ENCODE measurements around the gene UBQLN4.
"Not testable (repeated sequence)": the region's sequence is repeated elsewhere in the genome, so short reads cannot be mapped to it uniquely, and the experiment has no call there.

UBQLN4 gene

DNA sequence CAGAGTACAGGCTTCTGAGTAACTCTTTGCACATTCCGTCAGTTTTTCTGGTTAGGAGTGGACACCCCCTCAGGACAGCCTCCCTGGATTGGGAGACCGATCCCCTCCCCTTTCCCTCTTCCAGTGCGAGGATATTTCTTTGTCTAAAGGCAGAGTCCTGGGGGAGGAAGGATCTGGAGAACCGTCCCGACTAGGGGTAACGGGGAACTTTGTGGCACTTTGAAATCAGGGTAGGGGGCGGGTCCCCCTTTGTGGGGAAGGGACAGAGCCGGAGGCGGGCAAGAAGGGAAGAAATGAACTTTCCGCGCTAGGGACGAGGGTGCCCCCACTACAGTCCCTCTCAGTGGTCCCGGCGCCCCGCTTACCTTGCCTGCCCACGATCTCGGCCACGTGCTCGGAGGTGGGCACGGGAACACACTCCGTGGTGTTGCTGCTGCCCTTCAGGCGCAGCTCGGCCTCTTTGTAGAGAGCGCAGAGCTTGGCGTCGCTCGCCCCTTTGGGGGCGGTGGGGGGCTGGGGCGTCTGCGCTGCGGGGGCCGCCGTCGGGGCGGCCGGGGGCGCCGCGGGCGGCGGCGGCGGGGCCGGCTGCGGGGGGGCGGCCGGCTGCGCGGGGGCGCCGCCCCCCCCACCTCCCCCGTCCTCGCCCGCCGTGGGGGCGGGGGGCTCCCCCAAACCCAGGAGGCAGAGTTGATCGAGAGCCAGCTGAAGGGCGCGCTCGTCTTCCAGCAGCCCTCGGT is 27.8 kb upstream of the UBQLN4 start:
- no peak for DNase-seq (ENCODE audit: low read depth)

DNA sequence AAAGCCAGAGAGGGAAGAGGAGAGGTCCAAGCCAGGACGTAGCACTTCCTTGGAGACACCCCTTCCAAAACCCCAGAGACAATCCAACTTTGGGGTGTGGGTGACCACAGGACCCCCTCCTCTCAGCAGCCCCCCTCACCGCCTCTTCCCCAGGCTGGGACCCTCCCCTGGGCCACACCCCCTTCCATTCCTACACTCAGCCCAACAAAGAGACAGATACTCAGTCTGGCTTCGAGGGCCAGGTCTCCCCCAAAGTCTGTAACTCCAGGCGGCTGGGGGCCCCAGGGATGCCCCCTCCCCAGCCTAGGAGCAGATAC is 27.2 kb upstream of the UBQLN4 start:
- DNase-seq (ENCODE audit: low read depth), result no peak

DNA sequence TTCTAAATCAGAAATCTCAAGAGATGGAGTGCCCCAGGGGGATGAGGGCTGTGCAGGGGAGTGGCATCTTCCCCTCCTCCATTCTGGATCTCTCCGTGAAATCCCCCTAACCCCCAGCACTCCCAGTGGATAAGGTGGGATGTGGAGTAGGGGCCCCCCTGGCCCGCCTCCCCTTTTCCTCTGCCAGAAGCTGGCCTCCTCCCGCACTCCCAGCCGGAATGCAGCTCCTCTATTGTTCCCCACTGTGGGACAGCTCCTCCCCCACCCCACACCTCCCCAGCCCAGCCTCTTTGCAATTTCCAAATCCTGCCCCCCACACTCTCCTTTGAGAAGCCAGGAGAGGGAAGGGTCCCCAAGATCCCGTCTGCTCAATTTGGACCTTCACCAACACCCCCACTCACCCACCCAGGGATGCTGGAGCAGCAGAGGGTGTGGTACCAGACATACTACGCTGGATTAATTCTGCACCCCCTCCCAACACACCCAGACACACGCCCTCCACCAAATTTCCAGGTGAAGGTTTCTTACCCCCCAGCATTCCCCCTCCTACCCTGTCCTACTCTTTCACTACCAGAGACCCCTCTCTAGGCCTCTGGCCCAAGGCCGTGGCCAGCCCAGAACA is 26.8 kb upstream of the UBQLN4 start:
- no peak for DNase-seq (ENCODE audit: low read depth)

DNA sequence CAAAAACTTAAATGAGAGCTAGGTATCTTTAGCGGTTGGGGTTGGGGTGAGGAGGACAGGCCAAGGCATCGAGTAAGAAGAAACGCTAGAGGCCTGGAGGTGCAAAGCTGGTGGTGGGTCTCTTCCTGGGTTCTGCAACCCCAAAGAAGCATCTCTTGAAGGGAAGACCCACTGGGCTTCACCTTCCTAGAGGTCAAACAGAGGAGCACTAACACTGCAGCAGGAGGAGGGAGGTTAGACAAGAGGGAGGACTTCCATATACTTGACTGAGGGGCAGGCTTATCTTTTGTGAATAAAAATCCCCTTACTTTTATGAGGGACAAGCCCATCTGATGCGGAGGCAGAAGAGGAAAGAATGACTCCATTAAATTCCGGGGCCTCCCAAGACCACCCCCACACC is 26.2 kb upstream of the UBQLN4 start:
- no peak for DNase-seq (ENCODE audit: low read depth)

DNA sequence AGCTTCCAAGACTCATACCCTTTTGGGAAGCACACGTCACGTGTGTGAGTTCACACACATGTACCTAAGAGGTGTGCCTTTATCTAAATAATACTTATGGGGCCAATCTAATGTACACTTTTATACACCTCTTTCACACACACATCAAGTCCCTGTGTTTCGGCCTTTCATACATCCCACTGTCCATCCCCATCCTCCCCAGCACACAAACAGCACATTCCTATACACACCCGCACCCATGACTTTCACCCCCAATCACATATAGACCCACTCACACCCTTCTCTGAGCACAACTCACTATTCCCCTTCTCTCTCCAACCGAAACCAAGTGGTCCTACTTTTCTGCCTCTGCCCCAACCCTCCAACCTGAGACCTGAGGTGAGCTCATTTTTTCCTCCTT is 25.1 kb upstream of the UBQLN4 start:
- no peak for DNase-seq (ENCODE audit: low read depth)

DNA sequence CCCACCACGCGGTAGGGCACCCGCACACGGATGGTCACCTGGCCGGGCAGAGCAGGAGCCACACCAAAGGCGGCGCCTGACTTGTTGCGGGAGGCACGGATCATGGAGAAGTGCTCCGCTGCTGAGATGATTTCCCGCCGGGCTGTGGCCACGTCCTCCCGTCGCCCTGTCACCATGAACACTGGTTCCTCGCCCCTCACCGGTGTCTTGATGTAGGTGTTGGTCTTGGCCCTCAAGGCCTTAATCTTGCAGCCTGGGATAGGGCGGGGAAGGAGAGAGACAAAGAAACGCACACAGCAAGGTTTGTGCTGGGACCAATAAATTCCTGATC is 23.8 kb upstream of the UBQLN4 start:
- no peak for DNase-seq (ENCODE audit: low read depth)

DNA sequence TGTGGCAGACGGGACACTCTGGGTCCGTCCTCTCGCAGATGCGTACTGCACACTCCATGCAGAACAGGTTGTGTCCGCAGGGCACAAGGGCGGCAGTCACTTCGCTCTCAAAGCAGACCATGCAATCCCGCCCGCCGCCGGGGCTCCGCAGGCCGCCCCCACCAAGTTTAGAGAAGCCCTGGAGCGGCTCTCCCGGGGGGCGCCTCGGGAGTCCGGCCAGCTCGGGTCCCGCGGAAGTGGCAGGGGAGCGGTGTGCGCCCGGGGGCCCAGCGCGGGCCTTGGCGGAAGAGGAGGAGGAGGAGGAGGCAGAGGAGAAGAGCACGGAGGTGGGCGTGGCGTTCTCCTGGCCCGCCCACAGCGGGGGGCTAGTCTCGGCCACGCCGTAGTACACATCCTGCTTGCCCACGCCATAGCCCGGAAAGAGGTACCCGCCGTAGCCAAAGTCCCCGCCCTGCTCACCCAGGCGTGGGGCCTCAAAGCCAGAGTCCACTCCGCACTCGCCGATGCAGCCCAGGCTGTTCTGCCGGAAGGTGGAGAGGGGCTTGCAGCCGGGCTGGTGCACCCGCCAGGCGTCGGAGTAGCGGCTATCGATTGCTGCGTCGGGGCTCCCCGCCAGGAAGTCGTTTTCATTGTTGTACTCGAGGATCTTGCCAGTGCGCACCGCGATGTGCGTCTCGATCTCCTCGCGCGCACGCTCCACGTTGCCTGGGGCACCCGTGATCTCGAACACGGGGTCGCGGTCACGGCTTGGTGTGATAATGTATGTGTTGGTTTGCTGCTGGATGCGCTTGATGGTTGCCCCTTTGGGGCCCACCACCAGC is 23.2 kb upstream of the UBQLN4 start:
- no peak for DNase-seq (ENCODE audit: low read depth)

DNA sequence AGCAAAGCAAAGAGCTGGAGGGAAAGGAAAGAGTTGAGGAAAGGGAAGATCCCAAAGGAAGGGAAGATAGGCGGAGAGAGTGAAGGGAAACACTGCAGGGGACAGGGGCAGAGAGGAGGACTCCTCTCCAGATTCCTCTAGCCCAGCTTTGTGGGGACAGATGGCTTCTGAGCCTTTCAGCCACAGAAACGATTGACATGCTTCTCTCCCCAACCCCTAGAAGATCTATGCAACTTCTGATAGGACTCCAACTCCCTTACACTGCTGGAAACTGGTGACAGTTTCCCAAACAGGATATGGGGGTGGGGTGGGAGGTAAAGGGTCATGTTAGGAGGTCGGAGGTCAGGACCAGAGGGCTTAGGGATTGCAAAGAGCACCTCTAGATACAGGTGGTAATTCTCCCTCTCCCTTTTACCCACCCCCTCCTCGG is 22.2 kb upstream of the UBQLN4 start:
- no peak for DNase-seq (ENCODE audit: low read depth)

DNA sequence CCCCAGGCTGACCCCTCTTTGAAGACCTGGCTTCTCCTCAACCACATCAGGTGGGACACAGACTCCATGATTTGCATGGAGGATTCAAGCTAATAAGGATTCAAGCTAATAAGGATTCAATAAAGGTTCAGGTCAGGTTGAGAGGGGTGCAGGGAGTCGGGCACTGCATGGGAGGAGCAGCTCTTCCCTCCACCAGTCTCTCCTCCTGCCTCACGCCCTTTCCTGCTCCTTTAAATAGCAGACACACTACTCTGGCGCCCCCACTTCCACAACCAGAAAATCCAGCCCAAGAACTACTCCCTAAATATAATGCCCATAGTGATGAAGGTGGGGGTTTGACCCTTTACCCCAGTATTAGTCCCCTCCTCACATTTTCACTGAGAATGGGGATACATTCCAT is 21.6 kb upstream of the UBQLN4 start:
- DNase-seq (ENCODE audit: low read depth), result no peak

DNA sequence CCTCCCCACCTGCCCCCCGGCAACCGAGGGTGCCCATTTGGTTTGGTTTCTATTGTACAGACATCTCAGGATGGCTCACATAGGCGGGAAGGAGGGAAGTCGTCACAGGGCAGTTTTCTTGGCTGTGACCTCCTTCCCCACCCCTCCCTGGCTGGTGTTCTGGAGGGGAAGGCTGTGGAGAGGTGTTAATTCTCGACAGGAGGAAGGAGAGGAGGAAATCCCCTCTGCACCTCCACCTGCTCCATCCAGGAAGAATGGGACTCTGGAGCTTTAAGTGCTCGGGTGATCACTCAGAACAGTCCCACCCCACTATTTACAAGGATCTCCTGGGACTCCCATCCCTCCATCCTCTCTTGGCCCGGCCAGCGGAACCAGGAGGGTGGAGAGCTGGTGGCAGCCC is 21.1 kb upstream of the UBQLN4 start:
- no peak for DNase-seq (ENCODE audit: low read depth)

DNA sequence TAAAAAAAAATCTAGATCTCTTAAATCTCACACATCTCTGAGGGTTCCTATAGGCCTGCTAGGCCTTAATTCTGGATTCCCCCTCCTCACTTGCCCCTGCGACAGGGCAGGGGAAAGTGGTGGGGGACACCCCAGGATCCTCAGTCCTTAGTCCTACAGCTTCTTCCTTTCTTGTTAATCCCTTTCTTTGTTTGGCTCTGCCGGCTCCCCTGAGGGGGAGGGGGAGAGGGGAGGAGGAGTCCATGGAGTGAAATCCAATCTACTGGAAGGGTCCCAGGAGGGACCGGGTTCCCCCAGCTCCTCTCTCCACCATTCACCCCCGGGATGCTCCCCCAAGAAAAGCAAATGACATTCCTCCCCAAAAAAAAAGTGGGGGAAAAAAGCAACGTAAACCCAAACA is 20.1 kb upstream of the UBQLN4 start:
- no peak for DNase-seq (ENCODE audit: low read depth)

DNA sequence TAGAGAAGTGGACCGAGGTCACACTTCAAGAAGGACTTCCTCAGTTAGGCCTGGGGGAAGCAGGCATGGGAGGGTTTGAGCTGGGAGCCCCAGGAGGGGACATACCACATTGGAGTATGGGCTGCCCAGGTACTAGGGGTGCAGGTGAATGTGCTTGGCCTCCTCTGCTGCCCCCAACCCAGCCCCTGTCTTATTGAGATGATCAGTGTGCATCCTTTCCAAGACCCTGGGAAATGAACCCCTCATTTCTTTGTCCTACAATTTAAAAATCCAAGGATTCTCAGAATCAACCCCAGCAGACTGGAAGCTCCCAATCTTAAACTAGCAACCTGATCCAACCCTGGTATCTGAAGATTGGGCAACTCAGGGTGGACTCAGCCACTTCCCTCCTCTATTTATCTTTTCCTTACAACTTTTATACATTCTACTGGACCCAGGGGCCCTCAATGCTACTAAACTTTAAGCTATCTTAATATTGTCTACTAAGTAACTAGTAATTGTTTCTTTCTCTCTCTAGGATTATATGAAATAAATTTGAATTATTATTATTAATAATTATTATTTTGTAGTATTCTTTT is 19.6 kb upstream of the UBQLN4 start:
- DNase-seq (ENCODE audit: low read depth), result no peak

DNA sequence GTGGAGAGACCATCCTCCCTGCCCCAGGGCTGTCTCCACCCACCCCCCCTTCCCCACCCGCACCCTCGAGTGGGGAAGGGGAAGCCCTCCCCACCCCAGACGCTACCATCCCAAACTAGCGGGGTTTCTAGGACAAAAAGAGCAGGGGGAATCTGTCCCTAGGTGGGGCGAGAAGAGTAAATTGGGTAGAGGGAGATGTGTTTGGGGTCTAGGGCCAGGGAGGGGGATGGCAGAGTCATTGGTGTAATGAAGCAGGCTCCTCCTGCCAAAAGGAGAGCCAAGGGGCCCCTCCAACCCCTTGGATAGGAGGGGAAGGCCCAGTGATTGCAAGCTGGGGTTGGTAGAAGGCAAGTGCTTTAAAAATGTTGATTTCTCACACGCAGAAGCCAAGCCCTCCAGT is 18.7 kb upstream of the UBQLN4 start:
- no peak for DNase-seq (ENCODE audit: low read depth)

DNA sequence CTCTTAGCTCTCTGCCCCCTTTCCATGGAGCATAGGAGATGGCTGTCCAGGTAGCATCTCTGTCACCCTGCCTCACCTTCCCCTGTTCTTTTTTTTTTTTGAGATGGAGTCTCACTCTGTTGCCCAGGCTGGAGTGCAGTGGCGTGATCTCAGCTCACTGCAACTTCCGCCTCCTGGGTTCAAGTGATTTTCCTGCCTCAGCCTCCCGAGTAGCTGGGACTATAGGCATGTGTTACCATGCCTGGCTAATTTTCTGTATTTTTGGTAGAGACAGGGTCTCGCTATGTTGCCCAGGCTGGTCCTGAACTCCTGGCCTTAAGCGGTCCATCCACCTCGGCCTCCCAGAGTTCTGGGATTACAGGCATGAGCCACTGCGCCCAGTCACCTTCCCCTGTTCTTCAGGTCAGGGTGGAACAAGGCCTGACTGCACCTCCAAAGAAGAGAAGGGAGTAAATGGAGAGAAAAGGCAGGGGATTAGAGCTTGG is 17.8 kb upstream of the UBQLN4 start:
- not testable (repeated sequence) for DNase-seq (ENCODE audit: low read depth)

DNA sequence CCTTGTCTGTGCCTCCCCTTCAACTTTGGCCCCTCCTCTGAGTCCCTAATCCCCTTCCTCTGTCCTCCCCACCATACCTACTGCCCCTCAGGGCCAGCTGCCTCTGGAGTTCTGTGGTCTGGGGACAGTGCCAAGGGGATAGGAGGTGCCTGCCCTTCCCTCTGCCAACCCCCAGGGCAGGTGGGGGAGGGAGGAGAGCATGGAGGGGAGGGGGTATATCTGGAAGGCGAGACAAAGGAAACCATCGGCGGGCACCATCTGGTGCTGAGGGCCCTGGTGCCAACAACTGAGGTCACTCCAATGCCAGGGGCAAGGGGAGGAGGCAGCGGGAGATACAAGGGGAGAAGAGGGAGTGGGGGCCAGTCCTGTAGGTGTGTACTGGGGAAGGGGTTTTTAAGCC is 16.9 kb upstream of the UBQLN4 start:
- no peak for DNase-seq (ENCODE audit: low read depth)

DNA sequence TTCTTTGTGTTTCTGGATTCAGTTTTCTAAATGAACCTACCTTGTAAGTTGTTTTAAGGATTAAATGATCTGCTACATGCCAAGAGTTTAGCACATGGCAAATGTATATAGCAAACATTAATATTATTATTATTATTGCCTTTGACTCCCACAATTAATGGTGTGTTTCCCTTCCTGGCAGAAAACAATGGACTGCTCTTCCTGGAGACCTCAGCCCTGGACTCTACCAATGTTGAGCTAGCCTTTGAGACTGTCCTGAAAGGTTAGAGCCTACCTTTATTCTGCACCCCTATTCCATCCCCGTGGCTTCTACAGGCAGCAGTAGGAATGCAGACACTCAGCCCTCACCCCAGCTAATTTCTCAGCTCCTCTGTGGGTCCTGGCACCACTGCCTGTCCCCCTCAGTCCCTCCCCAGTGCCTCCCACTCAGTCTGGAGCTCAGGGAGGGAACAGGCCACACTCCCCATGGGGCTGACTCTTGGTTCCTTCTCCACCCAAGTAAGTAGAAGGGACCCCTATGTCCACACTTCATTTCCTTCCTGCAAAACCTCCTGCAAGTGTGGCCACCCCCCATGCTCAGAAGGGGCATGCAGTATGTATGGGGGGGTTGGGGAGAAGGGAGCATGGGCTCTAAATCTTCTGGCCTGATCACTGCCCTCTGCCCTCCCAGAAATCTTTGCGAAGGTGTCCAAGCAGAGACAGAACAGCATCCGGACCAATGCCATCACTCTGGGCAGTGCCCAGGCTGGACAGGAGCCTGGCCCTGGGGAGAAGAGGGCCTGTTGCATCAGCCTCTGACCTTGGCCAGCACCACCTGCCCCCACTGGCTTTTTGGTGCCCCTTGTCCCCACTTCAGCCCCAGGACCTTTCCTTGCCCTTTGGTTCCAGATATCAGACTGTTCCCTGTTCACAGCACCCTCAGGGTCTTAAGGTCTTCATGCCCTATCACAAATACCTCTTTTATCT is 16.2 kb upstream of the UBQLN4 start:
- DNase-seq (ENCODE audit: low read depth), result no peak

DNA sequence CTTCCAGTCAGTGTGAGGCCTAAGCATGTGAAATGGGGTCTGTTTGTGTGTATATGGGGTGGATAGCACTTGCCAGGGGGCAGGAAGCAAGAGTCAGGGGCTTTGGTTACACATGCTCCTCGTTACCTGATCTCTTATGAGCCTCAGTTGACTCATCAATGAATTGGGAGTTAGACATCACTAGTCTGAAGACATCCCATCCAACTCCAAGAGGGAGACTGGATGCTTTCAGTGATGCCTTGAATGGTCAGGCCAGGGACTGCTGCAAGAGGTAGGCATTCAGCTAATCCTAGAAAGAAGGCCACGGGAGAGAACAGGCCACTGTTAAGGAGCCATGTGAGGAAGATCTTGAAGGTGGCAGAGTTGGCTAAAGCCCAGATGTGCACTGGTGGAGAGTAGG is 13.7 kb upstream of the UBQLN4 start:
- no peak for DNase-seq (ENCODE audit: low read depth)

DNA sequence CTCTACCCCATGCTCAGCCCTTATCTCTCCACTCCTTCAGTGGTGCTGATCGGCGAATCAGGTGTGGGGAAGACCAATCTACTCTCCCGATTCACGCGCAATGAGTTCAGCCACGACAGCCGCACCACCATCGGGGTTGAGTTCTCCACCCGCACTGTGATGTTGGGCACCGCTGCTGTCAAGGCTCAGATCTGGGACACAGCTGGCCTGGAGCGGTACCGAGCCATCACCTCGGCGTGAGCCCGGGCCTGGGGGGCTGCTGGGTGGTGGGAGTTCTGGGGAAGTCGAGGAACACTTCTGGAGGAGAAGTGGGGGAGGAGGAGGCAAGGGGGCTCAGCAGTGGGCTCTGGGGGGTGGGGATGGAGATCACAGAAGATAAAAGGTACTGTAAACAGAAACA is 12.3 kb upstream of the UBQLN4 start:
- no peak for DNase-seq (ENCODE audit: low read depth)

DNA sequence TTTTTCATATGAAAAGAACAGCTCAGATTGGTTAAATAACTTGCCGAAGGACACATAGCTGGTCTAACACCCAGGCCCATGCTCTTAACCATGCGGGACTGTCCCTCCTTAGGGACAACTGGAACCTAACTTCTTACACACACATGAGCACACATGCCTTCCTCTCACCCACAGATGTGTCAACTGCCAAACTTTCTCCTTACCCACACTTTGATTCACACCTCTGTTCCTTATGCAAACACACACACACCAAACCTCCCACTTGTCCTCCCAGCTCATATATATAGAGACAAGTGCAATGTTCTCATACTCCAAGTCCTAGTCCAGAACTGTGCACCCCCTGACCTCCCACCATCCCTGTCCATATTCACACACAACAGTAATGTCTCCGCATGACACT is 11.6 kb upstream of the UBQLN4 start:
- no peak for DNase-seq (ENCODE audit: low read depth)

DNA sequence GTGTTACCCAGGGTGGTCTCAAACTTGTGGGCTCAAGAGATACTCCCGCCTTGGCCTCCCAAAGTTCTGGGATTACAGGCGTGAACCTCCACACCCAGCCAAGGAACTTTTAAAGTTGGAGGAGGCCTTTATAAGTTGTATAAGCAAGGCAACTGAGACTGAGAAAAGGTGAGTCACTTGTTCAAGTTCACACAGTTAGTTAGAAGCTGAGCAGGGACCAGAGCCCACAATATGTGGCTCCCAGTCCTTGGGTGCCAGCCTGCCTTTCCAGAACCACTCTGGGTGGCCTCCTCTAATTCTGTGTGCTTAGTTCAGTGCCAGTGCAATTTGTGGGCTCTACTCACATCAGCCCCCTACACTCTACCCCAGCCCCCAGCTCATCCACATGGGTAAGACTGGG is 11.0 kb upstream of the UBQLN4 start:
- DNase-seq (ENCODE audit: low read depth), result no peak

DNA sequence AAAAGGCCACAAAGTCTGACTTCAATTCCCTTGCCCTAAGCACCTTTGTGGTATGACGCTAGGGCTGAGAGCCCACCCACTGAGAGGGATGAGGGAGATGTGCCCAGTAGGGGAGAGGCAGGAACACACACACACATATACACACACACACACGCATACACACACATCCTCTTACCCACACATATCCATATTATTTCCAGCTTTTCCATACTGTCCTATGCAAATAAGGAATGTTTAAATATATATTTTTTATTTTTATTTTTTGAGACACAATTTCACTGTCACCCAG is 10.3 kb upstream of the UBQLN4 start:
- DNase-seq (ENCODE audit: low read depth), result no peak

DNA sequence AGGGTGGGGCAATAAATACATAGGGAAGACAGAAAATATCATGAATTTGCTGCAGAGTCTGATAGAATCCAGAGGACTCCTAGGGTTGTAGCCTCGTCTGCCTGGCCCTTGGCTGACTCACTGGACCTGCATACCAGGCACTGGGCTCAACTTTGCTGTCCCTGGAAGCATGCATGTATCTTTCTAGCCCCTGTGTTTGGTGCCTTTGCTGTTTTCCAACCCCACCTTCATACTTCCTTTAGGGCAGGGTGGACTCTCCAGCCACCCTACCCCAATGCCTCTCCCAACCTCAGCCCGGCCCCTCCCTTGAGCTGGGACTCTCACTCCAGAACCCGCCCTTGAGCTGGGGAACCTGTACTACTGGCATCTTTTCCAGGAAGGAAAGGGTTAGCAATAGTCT is 8.6 kb upstream of the UBQLN4 start:
- DNase-seq (ENCODE audit: low read depth), result peak; percentile 33
